Measurements from ENCODE around the gene AKT1. TPM values are rescaled to one million over a fixed set of nuclear protein-coding genes. Genes with fewer than 3 reads are reported as not detected.

The AKT1 gene
- total and polyA plus RNA-seq, 2 of the 13 experiments (the other 11 are each of a cell fraction or from before 2014, with no cell fraction given) = 96.2 to 116 TPM

- no peak for TF ChIP-seq HMGXB3 (CRISPR knock-in tag; IDR thresholded peaks at IDR 0.05; ENCODE audit: borderline replicate concordance)
- TF ChIP-seq ZSCAN29 (CRISPR knock-in tag; conservative IDR thresholded peaks at IDR 0.05) = no peak
- no peak for TF ChIP-seq NFIC (IDR thresholded peaks at IDR 0.05; ENCODE audit: low read length)
Observed at GRCh38 chr14:104805326-104805678, 9.8 kb upstream of the AKT1 start (continued).

GRCh38 chr14:104804481-104805325 lies 9.2 kb upstream of the AKT1 start:
- intact Hi-C loops (cut with micrococcal nuclease; ENCODE audit: unreplicated experiment) (no loop called here), in situ Hi-C loops (cut with HindIII; ENCODE audit: extremely low pct_ligation_motif_present, low pct_unique_long_range_greater_than_20kb) (no loop called here)
- POLR2A ChIA-PET = no interaction called here
- Histone ChIP-seq H3K9ac (ENCODE audit: insufficient read depth, low read depth, low read length) (no peak overlapping the region), H3K4me1 (ENCODE audit: insufficient read depth, low read length) (peaks cover 37% of the 10 kb centered on the region), H3K27me3 (ENCODE audit: control insufficient read depth in 1 of 2, insufficient read depth in 2 of 2, low read length in 2 of 2) (no peaks in the 10 kb centered on the region), H3K9me3 (ENCODE audit: low read length) (no peaks in the 10 kb centered on the region), H2AFZ (ENCODE audit: low read length) (no peak overlapping the region), H3K4me2 (ENCODE audit: low read depth, low read length) (no peak overlapping the region), H4K20me1 (ENCODE audit: insufficient read depth, low read length) (peaks cover 7% of the 10 kb centered on the region; the same call in 1 of the 2 replicates), H3K4me3 (replicated peaks in 1 of 3; ENCODE audit: insufficient read depth in 1 of 3, low read depth in 2 of 3, low read length in 3 of 3) (no peak overlapping the region), H3K79me2 (ENCODE audit: insufficient read depth, low read length) (no peaks in the 10 kb centered on the region), H3K27ac (ENCODE audit: extremely low read length, insufficient read depth, low read length) (no peak overlapping the region), H3K36me3 (replicated peaks in 1 of 2; ENCODE audit: control insufficient read depth in 1 of 2, insufficient read depth in 2 of 2, low read length in 2 of 2) (no peaks in the 10 kb centered on the region)
- no TSS peak for BruUV-seq (replicated peaks)
- ATAC-seq (peak; percentile 6), DNase-seq (ENCODE audit: low spot score) (no peak), FAIRE-seq (no peak)
- CTCF ChIA-PET (ENCODE audit: low intra/inter-chr PET ratio, low total read pairs) = no interaction called here
- 75% methylated on average over 9 of the region's 18 CpGs for WGBS (ENCODE audit: low lambda C conversion rate)
- TF ChIP-seq ZC3H13 (CRISPR knock-in tag; IDR thresholded peaks at IDR 0.05) = peak; percentile 32; the same call in 1 of the 2 replicates
- peak; percentile 85 for TF ChIP-seq AGO2 (optimal IDR thresholded peaks at IDR 0.05; ENCODE audit: low read depth, low read length)
- peak; percentile 13; the same call in 1 of the 2 replicates for TF ChIP-seq ZNF687 (CRISPR knock-in tag; IDR thresholded peaks at IDR 0.05)
- peak; percentile 22; the same call in 1 of the 2 replicates for TF ChIP-seq POLR2G (IDR thresholded peaks at IDR 0.05; ENCODE audit: low read depth, low read length)
- TF ChIP-seq JUN (CRISPR knock-in tag; IDR thresholded peaks at IDR 0.05) = no peak
- TF ChIP-seq SYNCRIP (IDR thresholded peaks at IDR 0.05; ENCODE audit: insufficient read depth, low read depth, low read length) = no peak
